GM21360 (cell line): ENCODE measurements around the gene EPS8L3.

Experiments
- ATAC-seq: cut with Tn5 transposase; IDR thresholded peaks from one replicate; pipeline ENCODE4 v1.9.1; 2021; ENCODE audit warnings: mild to moderate bottlenecking, moderate library complexity; ENCODE audit not compliant: unreplicated experiment

The EPS8L3 gene

GRCh38 chr1:109794319-109795132 lies 30.8 kb upstream of the EPS8L3 start:
- no peak for ATAC-seq

- ATAC-seq, result no peak
These were observed 30.0 kb upstream of the EPS8L3 start for GRCh38 chr1:109793486-109794318.

DNA sequence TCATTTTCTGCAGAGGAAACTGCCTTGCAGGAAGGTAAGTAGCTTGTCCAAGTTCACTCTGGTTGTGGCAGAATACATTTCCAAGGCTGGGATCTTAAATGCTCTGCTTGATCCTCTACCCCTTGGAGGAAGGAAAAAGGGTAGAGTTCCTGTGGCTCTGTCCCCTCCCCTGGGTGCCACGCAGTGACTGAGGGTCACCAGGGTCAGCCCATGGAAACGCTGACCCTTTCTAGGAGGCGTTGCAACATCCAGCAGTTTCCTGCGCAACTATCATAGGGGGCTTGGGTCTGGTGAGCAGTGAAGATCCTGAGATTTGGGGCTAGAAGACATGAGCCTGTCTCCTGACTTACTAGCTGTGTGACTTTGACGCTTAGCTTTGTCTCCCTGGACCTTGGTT lies 29.4 kb upstream of the EPS8L3 start:
- ATAC-seq, result no peak

DNA sequence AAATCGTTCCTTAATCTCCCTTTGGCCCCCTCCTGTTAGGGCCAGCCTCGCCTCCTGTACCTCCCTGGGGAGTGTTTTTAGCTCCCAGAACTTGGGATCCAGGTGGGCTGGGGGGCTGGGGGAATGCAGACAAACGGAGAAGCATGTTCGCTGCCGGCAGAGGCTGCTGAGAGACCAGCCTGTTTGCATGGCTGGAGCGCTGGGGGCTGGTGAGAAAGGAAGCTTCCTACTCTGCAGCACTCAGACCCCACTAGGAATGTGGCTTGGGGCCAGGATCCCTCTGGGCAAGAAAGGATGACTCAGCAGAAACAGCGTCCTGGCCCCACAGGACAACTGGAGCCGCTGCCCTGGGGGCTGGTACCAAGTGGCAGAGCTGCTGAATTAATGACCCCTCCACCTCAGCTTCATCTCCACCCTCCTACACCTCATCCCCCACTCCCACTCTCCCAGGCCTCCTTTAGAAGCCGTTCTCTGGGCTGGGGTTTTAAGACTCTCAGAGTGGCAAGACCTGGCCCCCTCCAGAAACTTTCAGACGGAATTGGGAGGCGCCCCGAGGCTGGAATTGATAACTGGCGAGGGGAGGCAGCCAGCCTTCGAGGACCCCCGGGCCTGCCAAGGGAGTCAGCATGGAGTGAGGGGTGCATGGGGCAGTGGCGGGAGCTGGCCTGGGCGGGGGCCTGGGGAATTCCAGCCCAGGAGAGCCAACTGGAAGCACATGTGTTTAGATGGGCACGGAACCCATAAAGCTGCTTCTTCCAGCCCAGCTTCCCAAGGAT lies 28.5 kb upstream of the EPS8L3 start:
- no peak for ATAC-seq

DNA sequence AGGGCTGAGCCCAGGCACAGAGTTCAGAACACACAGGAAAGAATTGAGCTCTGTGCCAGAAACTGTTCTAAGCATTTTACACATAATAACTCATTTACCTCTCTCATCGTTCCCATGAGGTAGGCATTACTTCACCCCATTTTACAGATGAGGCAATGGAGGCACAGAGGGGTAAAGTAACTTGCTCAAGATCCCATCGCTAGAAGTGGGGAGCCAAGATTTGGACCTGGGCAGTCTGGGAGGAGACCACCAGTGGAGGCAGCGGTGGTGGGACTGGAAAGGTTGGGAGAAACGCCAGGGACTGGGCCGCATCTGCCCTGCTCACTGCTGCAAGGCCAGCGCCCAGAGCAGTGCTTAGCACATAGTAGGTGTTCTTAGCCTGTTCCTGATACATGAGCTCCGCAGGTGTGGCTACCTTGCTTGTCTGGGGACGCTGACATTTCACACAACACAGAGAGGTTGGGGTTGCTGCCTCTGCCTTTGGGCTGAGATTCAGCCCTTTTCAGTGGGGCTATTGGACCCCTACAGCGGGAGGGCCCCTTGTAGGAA lies 27.8 kb upstream of the EPS8L3 start:
- no peak for ATAC-seq

GRCh38 chr1:109790735-109791494 lies 27.2 kb upstream of the EPS8L3 start:
- ATAC-seq, result peak; percentile 60

DNA sequence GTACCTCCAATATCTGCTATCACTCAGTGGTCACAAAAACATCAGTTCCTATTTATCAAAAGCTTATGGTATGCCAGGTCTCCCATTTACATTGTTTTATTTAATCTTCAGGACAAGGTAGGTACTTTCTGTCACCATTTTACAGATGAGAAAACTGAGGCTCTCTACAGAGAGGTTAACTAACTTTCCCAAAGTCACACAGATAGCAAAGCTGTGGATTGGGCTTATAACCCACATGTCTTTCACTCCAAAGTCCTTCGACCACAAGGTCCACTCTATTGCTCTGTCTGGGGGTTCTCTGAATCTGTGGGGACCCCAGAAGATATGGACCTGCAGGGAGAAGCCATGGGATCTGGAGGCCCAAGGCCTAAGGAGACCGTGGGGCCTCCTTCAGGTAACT lies 26.6 kb upstream of the EPS8L3 start:
- ATAC-seq, result no peak

GRCh38 chr1:109789551-109790180 lies 25.9 kb upstream of the EPS8L3 start:
- no peak for ATAC-seq

DNA sequence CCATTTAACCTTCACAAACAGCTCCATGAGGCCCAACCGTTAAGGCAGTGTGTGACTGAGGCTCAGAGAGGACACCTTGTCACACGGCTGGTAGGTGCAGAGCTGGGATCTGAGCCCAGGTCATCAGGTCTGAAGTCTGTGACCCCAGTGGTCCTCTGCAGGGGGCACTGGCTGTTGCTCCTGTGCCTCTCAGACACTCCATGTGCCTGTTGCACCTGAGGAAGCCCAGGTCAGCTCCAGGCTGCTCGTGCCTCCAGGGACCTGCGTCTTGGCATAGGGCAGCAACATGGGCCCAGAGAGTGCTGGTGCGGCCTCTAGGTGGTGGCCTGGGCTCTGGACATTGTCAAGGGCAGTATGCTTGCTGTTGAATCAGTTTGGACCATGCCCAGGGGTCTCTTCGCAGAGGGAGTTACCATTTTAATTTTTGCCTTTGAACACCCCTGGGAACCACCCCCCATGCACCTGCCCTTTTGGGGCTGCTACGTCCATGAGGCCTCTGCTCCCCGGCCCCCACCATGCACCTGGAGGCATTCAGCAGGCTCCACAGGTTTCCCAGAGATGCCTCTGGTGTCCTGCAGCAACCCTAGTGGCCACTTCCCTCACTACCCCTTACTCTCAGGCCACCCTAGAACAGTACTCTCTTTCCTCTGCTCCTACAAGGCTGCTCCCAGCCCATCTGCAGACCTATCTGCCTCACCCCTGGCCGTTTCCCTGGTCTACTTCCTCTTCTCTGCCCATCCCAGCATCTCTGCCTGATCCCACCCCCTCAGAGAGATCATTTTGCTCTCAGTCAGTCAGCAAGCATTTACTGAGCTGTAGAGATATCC lies 25.2 kb upstream of the EPS8L3 start:
- no peak for ATAC-seq

- ATAC-seq, result no peak
These were observed 24.3 kb upstream of the EPS8L3 start for GRCh38 chr1:109787845-109788601.

GRCh38 chr1:109787211-109787844 lies 23.6 kb upstream of the EPS8L3 start:
- no peak for ATAC-seq

- ATAC-seq, result no peak
These were observed 22.9 kb upstream of the EPS8L3 start for GRCh38 chr1:109786531-109787021.

GRCh38 chr1:109786112-109786480 lies 22.4 kb upstream of the EPS8L3 start:
- ATAC-seq, result no peak

DNA sequence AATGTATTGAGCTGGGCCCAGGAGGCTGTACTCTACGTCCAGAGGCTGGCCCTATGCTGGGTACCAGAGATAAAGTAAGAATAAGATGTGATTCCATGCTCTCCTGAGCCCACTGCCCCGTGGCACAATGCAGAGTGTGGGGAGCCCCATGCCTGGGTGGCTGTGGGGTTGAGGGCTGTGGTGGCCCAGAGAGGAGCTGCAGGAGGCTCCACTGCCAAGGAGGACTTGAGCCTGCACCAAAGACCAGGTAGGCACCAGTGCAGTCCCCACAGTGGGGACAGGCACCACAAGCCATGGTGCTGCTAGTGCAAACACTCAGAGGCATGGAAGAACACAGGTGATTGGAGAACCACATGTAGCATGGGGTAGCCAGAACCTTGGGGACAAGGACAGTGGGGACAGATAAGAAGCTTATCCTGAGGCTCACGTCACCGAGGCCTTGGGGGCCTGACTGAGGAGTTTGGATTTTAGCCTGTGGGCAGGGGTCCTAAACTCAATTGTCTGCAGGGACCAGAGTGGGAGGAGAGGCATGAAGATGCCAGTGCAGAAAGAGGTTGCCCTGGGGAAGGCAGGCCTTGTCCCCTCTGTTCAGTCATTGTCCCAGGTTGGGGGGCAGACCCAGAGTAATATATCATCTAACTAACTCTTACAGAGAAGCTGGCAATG lies 21.9 kb upstream of the EPS8L3 start:
- no peak for ATAC-seq

DNA sequence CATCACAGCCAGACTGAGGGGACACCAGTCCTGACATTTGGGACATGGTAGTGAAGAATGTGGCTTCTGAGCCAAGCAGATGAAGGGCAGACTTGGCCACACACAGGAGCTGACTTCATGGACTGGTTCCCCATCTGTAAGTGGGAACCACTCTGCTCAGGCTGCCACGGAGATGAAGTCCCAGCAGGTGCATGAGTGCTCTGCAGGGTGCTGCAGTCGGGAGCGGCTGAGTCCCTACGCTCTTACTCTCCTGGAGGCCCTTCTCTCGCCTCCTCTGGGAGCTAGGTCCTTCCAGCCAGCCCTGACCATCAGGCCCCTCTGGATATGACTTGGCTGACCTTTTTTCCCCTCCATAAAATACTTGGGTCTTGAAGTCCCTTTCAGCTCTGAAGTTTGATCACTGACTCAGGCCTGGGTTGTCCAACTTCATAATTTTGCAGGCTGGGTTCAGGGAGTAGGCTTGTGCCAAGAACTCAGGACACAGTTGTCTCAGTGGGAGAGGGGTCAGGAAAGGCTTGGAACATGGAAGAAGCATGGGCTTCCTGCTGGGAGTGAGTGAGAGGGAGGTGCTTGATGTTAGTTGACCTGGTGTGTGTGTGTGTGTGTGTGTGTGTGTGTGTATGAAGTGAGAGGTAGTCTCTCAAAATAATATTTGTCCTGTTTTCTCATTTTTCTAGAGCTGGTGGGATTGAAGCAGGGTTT lies 21.0 kb upstream of the EPS8L3 start:
- ATAC-seq, result no peak

DNA sequence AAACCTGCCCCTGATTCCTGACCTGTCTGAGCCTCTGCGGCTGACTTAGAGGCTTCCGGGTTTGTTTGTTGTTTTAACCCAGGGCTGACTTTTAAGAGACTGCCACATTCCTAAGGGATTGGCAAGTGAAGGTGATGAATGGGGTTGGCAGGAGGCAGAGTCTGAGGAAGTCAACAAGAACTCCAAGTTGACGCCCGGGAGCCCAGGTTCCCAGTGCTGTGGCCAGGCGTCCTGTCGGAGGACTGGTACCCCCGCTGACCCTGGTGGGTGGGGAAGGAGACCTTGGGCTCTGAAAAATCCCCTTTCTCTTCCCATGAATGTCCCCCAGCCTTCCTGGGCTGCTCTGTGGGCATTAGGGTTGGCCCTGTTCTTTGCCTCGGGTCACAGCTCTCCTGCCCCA lies 19.7 kb upstream of the EPS8L3 start:
- ATAC-seq, result no peak

DNA sequence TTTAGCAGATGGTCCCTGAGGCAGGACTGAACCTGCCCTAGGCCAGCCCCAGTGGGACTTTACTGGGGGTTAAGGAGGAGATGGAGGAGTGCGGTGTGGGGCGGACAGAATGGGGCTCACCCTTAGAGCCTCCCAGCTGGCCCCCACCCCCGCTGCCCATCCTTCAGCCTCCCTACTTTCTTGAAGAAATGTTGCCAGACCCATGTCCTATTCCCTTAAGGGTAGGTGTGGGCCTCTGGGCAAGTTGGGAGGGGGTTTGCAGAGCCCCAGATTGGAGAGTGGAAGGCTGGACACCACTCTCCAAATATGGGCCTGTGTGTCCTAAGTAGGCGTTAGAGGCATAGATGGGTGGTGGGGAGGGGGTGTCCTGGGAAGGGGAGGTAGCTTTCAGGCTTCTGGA lies 19.2 kb upstream of the EPS8L3 start:
- no peak for ATAC-seq
